NCI-H2171 (cell line): ENCODE data around the gene CXCL8.
"Not testable (repeated sequence)": the region's sequence is repeated elsewhere in the genome, so short reads cannot be mapped to it uniquely, and the experiment has no call there.

ENCODE experiments used
- DNase-seq: peaks from one replicate; lab custom pipeline; 2025; lab: John Stamatoyannopoulos, UW

CXCL8 gene

DNA sequence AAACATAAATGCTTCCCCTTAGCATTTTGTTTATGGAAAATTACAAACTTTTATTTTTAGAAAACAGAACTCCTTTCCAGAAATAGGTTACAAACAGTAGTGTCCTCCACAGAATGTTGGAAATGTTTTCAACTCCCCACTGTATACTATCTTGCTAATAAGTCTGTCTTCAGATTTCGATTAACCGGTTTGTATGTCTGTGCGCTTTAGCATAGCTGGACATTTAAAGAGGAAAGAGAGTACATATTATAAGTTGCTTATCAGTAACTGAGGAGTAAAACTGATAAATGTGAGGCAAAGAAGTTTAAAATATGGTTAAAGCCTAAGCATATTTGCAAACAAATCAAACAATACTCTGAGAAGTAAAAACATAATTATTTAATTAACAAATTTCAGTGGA lies 3.4 kb downstream of the CXCL8 start:
- DNase-seq, result no peak

DNA sequence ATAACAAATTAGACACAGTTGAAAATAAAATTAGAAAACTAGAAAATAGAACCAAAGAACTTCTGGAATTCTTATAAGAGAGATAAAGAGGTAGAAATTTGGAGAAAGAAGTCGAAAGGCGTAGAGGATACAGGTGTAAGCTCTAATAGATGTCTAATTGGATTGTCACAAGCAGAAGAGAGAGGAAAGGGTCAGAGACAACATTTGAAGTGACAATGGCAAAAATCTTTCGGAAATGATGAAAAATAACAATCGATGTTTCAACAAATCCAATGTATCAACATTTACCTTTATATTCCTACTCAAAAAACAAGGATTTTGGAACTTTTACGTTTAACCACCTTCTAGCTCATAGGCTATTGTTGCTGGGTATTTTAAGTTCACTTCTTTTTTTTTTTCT lies 3.8 kb downstream of the CXCL8 start:
- DNase-seq, result no peak

DNA sequence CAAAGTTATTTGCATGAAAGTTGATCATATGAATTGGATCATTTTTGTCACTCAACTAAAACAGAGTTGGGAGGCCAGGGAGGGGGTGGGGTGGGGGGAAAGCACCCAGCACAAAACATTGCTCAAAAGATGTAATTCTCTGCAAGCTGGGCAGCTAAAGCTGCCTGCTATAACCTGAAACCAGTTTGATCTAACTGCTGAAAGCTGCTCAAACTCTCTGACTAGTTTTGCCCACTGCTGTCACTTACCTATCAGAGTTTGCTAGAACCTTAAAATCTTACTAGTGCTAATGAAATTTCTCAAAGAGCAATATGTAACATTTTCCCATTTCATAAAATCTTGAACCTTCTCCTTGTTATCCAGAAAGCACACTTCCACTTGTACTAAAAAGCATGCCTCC lies 10.4 kb downstream of the CXCL8 start:
- DNase-seq, result no peak

- no peak for DNase-seq
Observed at GRCh38 chr4:73751166-73751565, 10.8 kb downstream of the CXCL8 start.

- no peak for DNase-seq
Observed at GRCh38 chr4:73751830-73752229, 11.5 kb downstream of the CXCL8 start.

DNA sequence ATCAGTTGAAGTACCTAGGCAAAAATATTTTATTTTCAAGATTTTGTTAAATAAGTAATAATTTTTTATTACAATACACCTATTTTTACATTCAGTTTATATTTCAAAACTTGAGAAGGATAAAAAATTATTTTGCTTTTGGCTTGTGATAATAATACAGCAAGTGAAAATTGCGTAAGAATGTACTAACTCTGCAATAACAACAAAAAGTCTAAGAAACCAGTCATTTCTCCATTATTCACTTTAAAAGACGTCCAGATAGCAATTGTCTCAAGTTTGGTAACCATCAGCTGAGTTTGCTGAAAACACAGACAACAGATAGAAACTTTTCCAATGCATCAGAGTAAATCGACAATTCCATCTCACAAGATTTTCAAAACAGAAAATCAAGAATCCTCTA lies 12.1 kb downstream of the CXCL8 start:
- no peak for DNase-seq

GRCh38 chr4:73753215-73753614 lies 12.8 kb downstream of the CXCL8 start:
- DNase-seq, result no peak

DNA sequence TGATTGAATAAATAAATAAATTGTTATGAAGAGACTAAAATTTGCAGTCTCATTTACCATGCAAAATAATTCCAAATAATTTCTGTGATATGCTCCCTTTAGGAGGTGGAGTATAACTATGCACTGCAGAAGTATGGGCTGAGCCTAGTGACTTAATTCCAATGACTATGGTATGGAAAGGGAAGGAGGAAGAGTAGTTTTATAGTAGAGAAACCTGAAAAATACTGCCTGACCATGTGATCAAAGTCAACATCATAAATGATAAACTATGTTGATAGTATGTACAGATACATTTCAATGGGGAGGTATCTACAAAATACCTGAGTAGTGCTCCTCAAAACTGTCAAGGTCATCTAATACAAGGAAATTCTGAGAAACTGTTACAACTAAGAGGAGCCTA lies 14.6 kb downstream of the CXCL8 start:
- no peak for DNase-seq

DNA sequence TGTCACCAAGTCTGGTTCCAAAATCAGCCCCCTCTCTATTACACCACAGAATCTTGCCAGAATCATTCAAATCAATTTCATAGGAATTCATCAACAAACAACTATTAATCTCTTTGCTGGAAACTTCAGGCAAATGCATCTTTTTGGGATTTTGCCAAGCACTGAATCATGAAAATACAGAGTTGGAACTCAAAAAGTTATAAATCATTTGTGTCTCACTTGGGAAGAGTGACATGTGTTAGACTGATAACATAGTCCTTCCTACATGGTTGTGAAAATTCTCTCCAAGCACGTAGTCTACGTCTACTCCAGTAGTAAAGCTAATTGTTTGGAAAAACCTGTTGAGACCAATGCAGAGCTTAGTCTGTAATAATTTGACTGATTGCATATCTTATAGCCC lies 19.0 kb downstream of the CXCL8 start:
- DNase-seq, result no peak

DNA sequence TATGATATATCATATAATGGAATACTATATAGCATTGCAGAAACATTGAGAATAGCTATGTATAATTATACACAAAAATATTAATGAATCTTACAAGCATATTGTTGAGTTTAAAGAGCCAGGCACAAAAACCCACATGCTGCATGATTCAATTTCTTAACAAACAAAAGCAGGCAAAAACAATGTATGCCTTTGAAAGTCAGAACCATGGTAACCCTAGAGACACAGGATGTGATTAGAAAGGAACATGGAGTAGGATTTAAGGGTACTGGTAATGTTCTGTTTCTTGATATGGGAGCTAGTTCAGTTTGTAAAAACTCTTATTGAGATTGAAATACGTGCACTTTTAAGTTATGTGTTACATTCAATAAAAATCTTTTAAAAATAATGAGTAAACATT lies 21.5 kb downstream of the CXCL8 start:
- no peak for DNase-seq

GRCh38 chr4:73762409-73762808 lies 22.0 kb downstream of the CXCL8 start:
- no peak for DNase-seq

GRCh38 chr4:73763877-73764276 lies 23.5 kb downstream of the CXCL8 start:
- no peak for DNase-seq

GRCh38 chr4:73764513-73764912 lies 24.1 kb downstream of the CXCL8 start:
- DNase-seq, result no peak

DNA sequence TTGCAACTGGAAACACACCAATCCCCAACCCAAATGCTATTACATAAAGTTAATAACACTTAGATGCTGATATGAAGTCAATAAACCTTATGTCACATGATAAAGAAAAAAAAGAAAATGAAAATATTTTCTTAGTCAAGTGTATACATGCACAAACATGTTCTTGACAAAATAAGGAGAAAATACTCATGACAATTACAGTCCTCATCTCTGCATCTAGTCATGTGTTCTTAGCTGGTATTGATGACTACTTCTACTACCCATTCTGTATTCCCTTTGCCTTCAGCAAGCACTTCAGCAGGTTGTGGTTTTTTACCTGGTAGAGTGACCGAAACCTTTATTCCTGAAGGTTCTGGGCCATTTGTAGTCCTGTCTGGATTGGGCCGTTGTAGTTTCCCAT lies 24.9 kb downstream of the CXCL8 start:
- no peak for DNase-seq

GRCh38 chr4:73770917-73771316 lies 30.5 kb downstream of the CXCL8 start:
- DNase-seq, result no peak

GRCh38 chr4:73772363-73772762 lies 32.0 kb downstream of the CXCL8 start:
- no peak for DNase-seq

GRCh38 chr4:73774406-73774805 lies 34.0 kb downstream of the CXCL8 start:
- not testable (repeated sequence) for DNase-seq

DNA sequence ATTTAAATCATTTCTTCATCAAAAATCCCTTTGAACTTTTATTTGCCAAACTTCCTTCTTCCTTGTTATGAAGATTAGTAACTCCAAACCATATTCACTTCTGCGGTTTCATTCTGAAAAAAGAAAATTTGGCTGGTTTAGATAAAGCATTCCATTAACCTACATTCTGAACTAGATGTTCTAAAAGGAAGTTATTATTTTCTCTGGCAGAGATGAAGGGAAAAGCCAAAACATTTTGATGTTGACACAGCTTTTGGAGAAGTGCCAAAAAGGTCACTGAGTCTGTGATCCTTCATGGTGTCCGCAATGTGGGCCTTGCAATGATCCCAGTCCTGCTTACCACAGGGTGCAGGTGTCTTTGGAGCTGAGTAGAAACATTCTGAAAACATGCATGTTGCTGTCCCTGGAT lies 36.0 kb downstream of the CXCL8 start:
- DNase-seq, result no peak

GRCh38 chr4:73777612-73778011 lies 37.2 kb downstream of the CXCL8 start:
- DNase-seq, result no peak

- no peak for DNase-seq
Observed at GRCh38 chr4:73780243-73780642, 39.9 kb downstream of the CXCL8 start.

- no peak for DNase-seq
Observed at GRCh38 chr4:73780834-73781233, 40.5 kb downstream of the CXCL8 start.

GRCh38 chr4:73788411-73788810 lies 48.0 kb downstream of the CXCL8 start:
- no peak for DNase-seq
